HG03135 (cell line): ENCODE results near the gene IFIT3.
"Not testable (repeated sequence)": the region's sequence is repeated elsewhere in the genome, so short reads cannot be mapped to it uniquely, and the experiment has no call there.

Experiments
- ATAC-seq: cut with Tn5 transposase; IDR thresholded peaks from one replicate; pipeline ENCODE4 v1.9.1; 2021; ENCODE audit warnings: mild to moderate bottlenecking, moderate library complexity; ENCODE audit not compliant: unreplicated experiment

The IFIT3 gene

GRCh38 chr10:89327803-89328441, at the start of gene IFIT3:
Gene IFIT3 (plus strand): TSS chr10:89327997. CDS start chr10:89328074, 77 bp downstream.
- ATAC-seq = no peak

GRCh38 chr10:89278034-89278535, 49.7 kb upstream of the IFIT3 start:
- no peak for ATAC-seq

- ATAC-seq = no peak
Observed at GRCh38 chr10:89278900-89279392, 48.9 kb upstream of the IFIT3 start.

GRCh38 chr10:89279421-89279869, 48.4 kb upstream of the IFIT3 start:
- ATAC-seq = no peak

GRCh38 chr10:89280508-89280907, 47.3 kb upstream of the IFIT3 start:
- no peak for ATAC-seq

- ATAC-seq = no peak
Observed at GRCh38 chr10:89281606-89282395, 46.0 kb upstream of the IFIT3 start.

- ATAC-seq = no peak
Observed at GRCh38 chr10:89283025-89283935, 44.5 kb upstream of the IFIT3 start.

GRCh38 chr10:89283936-89284475, 43.8 kb upstream of the IFIT3 start:
- ATAC-seq = no peak

- ATAC-seq = not testable (repeated sequence)
Observed at GRCh38 chr10:89284711-89285110, 43.1 kb upstream of the IFIT3 start.

GRCh38 chr10:89285303-89285702, 42.5 kb upstream of the IFIT3 start:
- ATAC-seq = not testable (repeated sequence)

GRCh38 chr10:89294721-89295239, 33.0 kb upstream of the IFIT3 start:
- ATAC-seq = no peak

- ATAC-seq = no peak
Observed at GRCh38 chr10:89295597-89295996, 32.2 kb upstream of the IFIT3 start.

GRCh38 chr10:89296220-89296648, 31.6 kb upstream of the IFIT3 start:
- no peak for ATAC-seq

- no peak for ATAC-seq
Observed at GRCh38 chr10:89297356-89297755, 30.4 kb upstream of the IFIT3 start.

GRCh38 chr10:89297791-89298190, 30.0 kb upstream of the IFIT3 start:
- no peak for ATAC-seq

GRCh38 chr10:89299031-89299430, 28.8 kb upstream of the IFIT3 start:
- no peak for ATAC-seq

- no peak for ATAC-seq
Observed at GRCh38 chr10:89301232-89301631, 26.6 kb upstream of the IFIT3 start.

GRCh38 chr10:89301721-89302445, 25.9 kb upstream of the IFIT3 start, which contains the start of gene IFIT2:
Gene IFIT2 (plus strand): TSS chr10:89302046. CDS start chr10:89302124, 78 bp downstream.
- peak; percentile 78 for ATAC-seq

GRCh38 chr10:89302625-89303024, 25.2 kb upstream of the IFIT3 start:
- no peak for ATAC-seq
